HG03095 (cell line): ENCODE data around the gene MYADM.
"Not testable (repeated sequence)": the region's sequence is repeated elsewhere in the genome, so short reads cannot be mapped to it uniquely, and the experiment has no call there.

Source experiments
- ATAC-seq: cut with Tn5 transposase; IDR thresholded peaks from one replicate; pipeline ENCODE4 v1.9.1; 2021; ENCODE audit warnings: moderate library complexity; ENCODE audit not compliant: unreplicated experiment

MYADM gene

GRCh38 chr19:53868091-53868891 lies 608 bp downstream of the MYADM start:
- no peak for ATAC-seq

GRCh38 chr19:53868892-53869804 lies 1.5 kb downstream of the MYADM start:
- ATAC-seq = no peak

- ATAC-seq = not testable (repeated sequence)
Observed at GRCh38 chr19:53869805-53870484, 2.3 kb downstream of the MYADM start.

GRCh38 chr19:53870485-53870844 lies 2.8 kb downstream of the MYADM start:
- ATAC-seq = no peak

- ATAC-seq = no peak
Observed at GRCh38 chr19:53871454-53871853, 3.8 kb downstream of the MYADM start.

GRCh38 chr19:53872762-53873161 lies 5.1 kb downstream of the MYADM start:
- ATAC-seq = no peak

GRCh38 chr19:53873773-53874605 lies 6.3 kb downstream of the MYADM start:
- ATAC-seq = no peak

- ATAC-seq = no peak
Observed at GRCh38 chr19:53874606-53874990, 6.9 kb downstream of the MYADM start.

GRCh38 chr19:53875602-53876325 lies 8.1 kb downstream of the MYADM start:
- ATAC-seq = no peak

- no peak for ATAC-seq
Observed at GRCh38 chr19:53876651-53877224, 9.1 kb downstream of the MYADM start.

GRCh38 chr19:53877361-53877766 lies 9.7 kb downstream of the MYADM start:
- no peak for ATAC-seq

GRCh38 chr19:53878776-53879139 lies 11.1 kb downstream of the MYADM start:
- ATAC-seq = no peak

GRCh38 chr19:53879140-53880081 lies 11.7 kb downstream of the MYADM start:
- peak; percentile 87 for ATAC-seq

- no peak for ATAC-seq
Observed at GRCh38 chr19:53880711-53881481, 13.2 kb downstream of the MYADM start.

GRCh38 chr19:53881482-53882390 lies 14.1 kb downstream of the MYADM start, which contains the start of gene PRKCG:
Gene PRKCG, plus strand, starts transcription at chr19:53882197. Its CDS starts 298 bp downstream, at chr19:53882495.
- ATAC-seq = no peak

- ATAC-seq = no peak
Observed at GRCh38 chr19:53882391-53883050, 14.8 kb downstream of the MYADM start.
